ENCODE measurements around the gene ZMYND15. TPM values are rescaled to one million over a fixed set of nuclear protein-coding genes. Genes with fewer than 3 reads are reported as not detected.

Gene ZMYND15
- total RNA-seq, 1 donor, result 1.4 TPM

- Histone ChIP-seq H3K27me3 (ENCODE audit: insufficient read depth, low read length) (peaks cover 32% of the 10 kb centered on the region), H3K27ac (ENCODE audit: low read depth, low read length) (no peak overlapping the region), H4K20me1 (ENCODE audit: insufficient read depth, low read length) (no peaks in the 10 kb centered on the region), H3K36me3 (ENCODE audit: insufficient read depth, low read length) (no peaks in the 10 kb centered on the region), H3K4me3 (ENCODE audit: insufficient read depth, low read length) (peak overlapping the region; percentile 62), H3K9me3 (ENCODE audit: low read depth, low read length) (no peaks in the 10 kb centered on the region), H3K79me2 (ENCODE audit: insufficient read depth, low read length) (no peaks in the 10 kb centered on the region), H3K4me2 (ENCODE audit: insufficient read depth, low read length) (peak overlapping the region; percentile 77), H3K4me1 (ENCODE audit: insufficient read depth, low read length) (peaks cover 28% of the 10 kb centered on the region), H2AFZ (ENCODE audit: low read length) (peak overlapping the region; percentile 78)
- no peak for DNase-seq (ENCODE audit: insufficient read length, low spot score, missing footprints)
- no peak for TF ChIP-seq CTCF (IDR thresholded peaks at IDR 0.05; ENCODE audit: extremely low read depth, low read depth, low read length)
Observed at GRCh38 chr17:4785311-4786105, 45.9 kb downstream of the ZMYND15 start.

- TF ChIP-seq CTCF (IDR thresholded peaks at IDR 0.05; ENCODE audit: extremely low read depth, low read depth, low read length), result no peak
- H4K20me1 ChIP-seq (ENCODE audit: insufficient read depth, low read length), result no peaks in the 10 kb centered on the region
- peaks cover 31% of the 10 kb centered on the region for H3K27me3 ChIP-seq (ENCODE audit: insufficient read depth, low read length)
- no peaks in the 10 kb centered on the region for H3K79me2 ChIP-seq (ENCODE audit: insufficient read depth, low read length)
- peak; percentile 93 for DNase-seq (ENCODE audit: insufficient read length, low spot score, missing footprints)
- H3K4me3 ChIP-seq (ENCODE audit: insufficient read depth, low read length), result peak within 1 kb of the TSS; percentile 64
- no peaks in the 10 kb centered on the region for H3K36me3 ChIP-seq (ENCODE audit: insufficient read depth, low read length)
- H3K9me3 ChIP-seq (ENCODE audit: low read depth, low read length), result no peaks in the 10 kb centered on the region
- H3K4me2 ChIP-seq (ENCODE audit: insufficient read depth, low read length), result peak within 1 kb of the TSS; percentile 77
- peaks cover 30% of the 10 kb centered on the region for H3K4me1 ChIP-seq (ENCODE audit: insufficient read depth, low read length)
- no peak within 1 kb of the TSS for H3K27ac ChIP-seq (ENCODE audit: low read depth, low read length)
- peak within 1 kb of the TSS; percentile 78 for H2AFZ ChIP-seq (ENCODE audit: low read length)
Observed at GRCh38 chr17:4786106-4786511, 46.5 kb downstream of the ZMYND15 start, which contains the start of gene VMO1. VMO1 (minus strand) TSS chr17:4786364; CDS start chr17:4786352, 12 bp downstream.

- peak; percentile 82 for DNase-seq (ENCODE audit: insufficient read length, low spot score, missing footprints)
Observed at GRCh38 chr17:4786516-4786915, 46.9 kb downstream of the ZMYND15 start.

More at GRCh38 chr17:4786516-4786915, 46.9 kb downstream of the ZMYND15 start:
- Histone ChIP-seq H3K36me3 (ENCODE audit: insufficient read depth, low read length) (no peaks in the 10 kb centered on the region), H4K20me1 (ENCODE audit: insufficient read depth, low read length) (no peaks in the 10 kb centered on the region), H3K4me3 (ENCODE audit: insufficient read depth, low read length) (peak overlapping the region; percentile 62), H3K4me2 (ENCODE audit: insufficient read depth, low read length) (peak overlapping the region; percentile 77), H2AFZ (ENCODE audit: low read length) (peak overlapping the region; percentile 78), H3K9me3 (ENCODE audit: low read depth, low read length) (no peaks in the 10 kb centered on the region), H3K27me3 (ENCODE audit: insufficient read depth, low read length) (peaks cover 31% of the 10 kb centered on the region), H3K4me1 (ENCODE audit: insufficient read depth, low read length) (peaks cover 30% of the 10 kb centered on the region), H3K27ac (ENCODE audit: low read depth, low read length) (no peak overlapping the region), H3K79me2 (ENCODE audit: insufficient read depth, low read length) (no peaks in the 10 kb centered on the region)
- no peak for TF ChIP-seq CTCF (IDR thresholded peaks at IDR 0.05; ENCODE audit: extremely low read depth, low read depth, low read length)
